Sigmoid colon (tissue), 7 donors: ENCODE results near the gene CCDC102B. TPM values are rescaled to one million over a fixed set of nuclear protein-coding genes. Genes with fewer than 3 reads are reported as not detected.

Source experiments
- DNase-seq: peaks from one replicate; pipeline ENCODE4 v3.0.0-alpha.2; 2019
- H3K27ac ChIP-seq, 4 donors: fragments of 200-600 bp; sonication (generic); one replicate each; pipeline ENCODE4 v1.5.1; 2016 to 2019; ENCODE audit warnings: mild to moderate bottlenecking in 1 of 4
- H3K27me3 ChIP-seq, 3 donors: fragments of 200-600 bp; sonication (generic); one replicate each; pipeline ENCODE4 v1.5.1; 2019; ENCODE audit warnings: mild to moderate bottlenecking in 1 of 3
- H3K36me3 ChIP-seq, 4 donors: fragments of 200-600 bp; sonication (generic); one replicate each; pipeline ENCODE4 v1.5.1; 2016 to 2019
- H3K4me1 ChIP-seq, 4 donors: fragments of 200-600 bp; sonication (generic); one replicate each; pipeline ENCODE4 v1.5.1; 2017 to 2019
- H3K4me3 ChIP-seq, 4 donors: fragments of 200-600 bp; sonication (generic); one replicate each; pipeline ENCODE4 v1.5.1; 2017 to 2019; ENCODE audit warnings: mild to moderate bottlenecking in 2 of 4, moderate library complexity in 1 of 4
- H3K9me3 ChIP-seq, 4 donors: fragments of 200-600 bp in 3 of 4; sonication (generic) in 3 of 4; one replicate each; pipeline versions ENCODE4 v1.5.1 to v1.6.1; 2013 to 2019
- CTCF ChIP-seq, 4 experiments: fragments of 450-650 bp in 3 of 4; fragments of 200-600 bp in 1 of 4; IDR thresholded peaks; one replicate each; pipeline ENCODE4 v1.5.1; 2016 to 2019; ENCODE audit warnings: antibody characterized with exemption in 4 of 4, mild to moderate bottlenecking in 3 of 4, moderate library complexity in 2 of 4
- EP300 ChIP-seq, 4 donors: sonication (generic); formaldehyde crosslinking; IDR thresholded peaks; one replicate each; pipeline ENCODE4 v1.6.1; 2017; ENCODE audit warnings: antibody characterized with exemption in 4 of 4
- POLR2A ChIP-seq, 2 donors: fragments of 450-650 bp; IDR thresholded peaks; one replicate each; pipeline ENCODE4 v1.6.1; 2016; ENCODE audit warnings: antibody characterized with exemption in 2 of 2, mild to moderate bottlenecking in 2 of 2, moderate library complexity in 2 of 2
- POLR2AphosphoS5 ChIP-seq, 4 donors: sonication (generic); formaldehyde crosslinking; IDR thresholded peaks; one replicate each; pipeline ENCODE4 v1.6.1; 2017; ENCODE audit warnings: antibody characterized with exemption in 4 of 4
- WGBS, 2 donors: extraction: QIAGEN DNeasy Blood & Tissue Kit; methylation state at CpG; one replicate each; pipeline ENCODE4 v1.1.7; 2013; 5-methylcytosine and 5-hydroxymethylcytosine counted together
- intact Hi-C: fragments of 100-400 bp; cut with DNase I; formaldehyde crosslinking; loops from one replicate; pipeline ENCODE4 v1.15.1; 2023
- polyA plus RNA-seq, 3 donors: library from polyadenylated mRNA; stranded (reverse); fragments of 200-250 nt; gene quantifications; one replicate each; pipeline ENCODE4 v1.2.3, GENCODE V29; 2013
- total RNA-seq, 4 donors: library from RNA; depleted of rRNA; stranded (reverse); fragments of >200 nt; gene quantifications; one replicate each; pipeline ENCODE4 v1.1.0, GENCODE V29; 2016
- donor health status: healthy with polysubstance abuse.
- donor health status: Bipolar disorder and iron deficiency.
- donor health status: healthy.

The CCDC102B gene
- total and polyA plus RNA-seq, 7 donors = 1.8 to 16.3 (median 6.7) TPM

GRCh38 chr18:68909579-68909978 is 111.7 kb downstream of the CCDC102B start:
- intact Hi-C loops = no loop called here
- no peak for DNase-seq
- no peaks in the 10 kb centered on the region for H3K36me3 ChIP-seq
- H3K4me1 ChIP-seq = no peaks in the 10 kb centered on the region
- no peaks in the 10 kb centered on the region for H3K9me3 ChIP-seq
- TF ChIP-seq POLR2AphosphoS5 (IDR thresholded peaks at IDR 0.05) (no peak), CTCF (IDR thresholded peaks at IDR 0.05) (no peak), POLR2A (IDR thresholded peaks at IDR 0.05) (no peak), EP300 (IDR thresholded peaks at IDR 0.05) (no peak)
- no peaks in the 10 kb centered on the region for H3K27me3 ChIP-seq
- H3K27ac ChIP-seq = no peak overlapping the region
- H3K4me3 ChIP-seq = no peak overlapping the region

GRCh38 chr18:68915061-68915460 is 117.2 kb downstream of the CCDC102B start:
- no peaks in the 10 kb centered on the region for H3K9me3 ChIP-seq
- no peak overlapping the region for H3K27ac ChIP-seq
- 85 to 92% methylated on average over 2 of the region's 2 CpGs for WGBS, 2 donors
- H3K4me1 ChIP-seq = no peaks in the 10 kb centered on the region
- no peak overlapping the region for H3K4me3 ChIP-seq
- intact Hi-C loops = no loop called here
- H3K27me3 ChIP-seq = no peaks in the 10 kb centered on the region
- TF ChIP-seq POLR2A (IDR thresholded peaks at IDR 0.05) = no peak
- TF ChIP-seq EP300 (IDR thresholded peaks at IDR 0.05) = no peak
- TF ChIP-seq CTCF (IDR thresholded peaks at IDR 0.05) = no peak
- TF ChIP-seq POLR2AphosphoS5 (IDR thresholded peaks at IDR 0.05) = no peak
- H3K36me3 ChIP-seq = no peaks in the 10 kb centered on the region
- no peak for DNase-seq

DNA sequence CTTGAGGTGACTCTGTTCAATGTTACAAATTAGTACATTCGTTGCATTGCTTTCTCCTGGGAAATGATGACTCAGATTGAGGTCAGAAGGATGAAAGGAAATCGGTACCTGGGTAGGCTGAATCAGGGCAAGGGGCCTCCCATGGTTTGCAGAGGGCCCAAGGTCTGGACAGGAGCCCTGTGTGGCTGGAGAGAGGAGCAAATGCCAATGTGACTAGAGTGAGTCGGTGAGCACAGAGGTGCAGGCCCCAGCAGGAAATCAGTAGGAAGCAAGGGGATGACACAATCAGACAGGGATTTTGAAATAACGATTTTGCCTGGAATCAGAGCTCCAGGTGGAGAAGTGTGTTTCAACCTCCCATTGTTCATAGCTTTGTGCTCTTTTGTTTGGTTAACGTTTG is 118.9 kb downstream of the CCDC102B start:
- Histone ChIP-seq H3K27ac (no peak overlapping the region), H3K27me3 (no peaks in the 10 kb centered on the region), H3K9me3 (no peaks in the 10 kb centered on the region), H3K4me3 (no peak overlapping the region), H3K36me3 (no peaks in the 10 kb centered on the region), H3K4me1 (no peaks in the 10 kb centered on the region)
- intact Hi-C loops = no loop called here
- TF ChIP-seq POLR2A (IDR thresholded peaks at IDR 0.05) (no peak), EP300 (IDR thresholded peaks at IDR 0.05) (no peak), POLR2AphosphoS5 (IDR thresholded peaks at IDR 0.05) (no peak), CTCF (IDR thresholded peaks at IDR 0.05) (no peak)
- WGBS, 2 donors = 55 to 79% methylated on average over 5 of the region's 5 CpGs
- DNase-seq = no peak

DNA sequence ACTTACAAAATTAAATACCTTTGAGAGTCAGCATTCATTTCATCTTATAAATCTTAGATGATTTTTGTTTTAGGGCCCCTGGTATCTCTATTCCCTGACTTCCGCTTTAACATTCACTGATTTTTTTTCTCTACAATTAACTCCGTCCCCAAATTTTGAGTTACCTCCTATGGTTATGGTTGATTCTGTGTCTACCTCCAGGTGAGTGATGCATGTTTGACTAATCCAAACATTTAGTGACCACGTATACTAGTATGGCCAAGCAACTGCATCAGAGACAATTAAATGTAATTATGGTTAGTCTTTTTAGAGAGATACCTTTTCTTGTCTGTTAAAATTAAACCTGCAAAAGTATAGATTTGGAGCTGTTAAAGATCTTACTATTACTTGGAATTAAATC is 120.3 kb downstream of the CCDC102B start:
- TF ChIP-seq CTCF (IDR thresholded peaks at IDR 0.05) (no peak), POLR2A (IDR thresholded peaks at IDR 0.05) (no peak)
- no peak for DNase-seq
- Histone ChIP-seq H3K9me3 (no peaks in the 10 kb centered on the region), H3K4me3 (no peak overlapping the region), H3K36me3 (no peaks in the 10 kb centered on the region), H3K4me1 (no peaks in the 10 kb centered on the region), H3K27me3 (no peaks in the 10 kb centered on the region), H3K27ac (no peak overlapping the region)
- 84 to 90% methylated on average over 3 of the region's 3 CpGs for WGBS, 2 donors
- intact Hi-C loops = no loop called here

GRCh38 chr18:68919900-68920299 is 122.0 kb downstream of the CCDC102B start:
- intact Hi-C loops = no loop called here
- 80 to 88% methylated on average over 2 of the region's 2 CpGs for WGBS, 2 donors

More at GRCh38 chr18:68919900-68920299, 122.0 kb downstream of the CCDC102B start:
- Histone ChIP-seq H3K4me1 (no peaks in the 10 kb centered on the region), H3K27me3 (no peaks in the 10 kb centered on the region), H3K36me3 (no peaks in the 10 kb centered on the region), H3K27ac (no peak overlapping the region), H3K4me3 (no peak overlapping the region), H3K9me3 (no peaks in the 10 kb centered on the region)
- no peak for DNase-seq
- TF ChIP-seq EP300 (IDR thresholded peaks at IDR 0.05) (no peak), POLR2AphosphoS5 (IDR thresholded peaks at IDR 0.05) (no peak), POLR2A (IDR thresholded peaks at IDR 0.05) (no peak), CTCF (IDR thresholded peaks at IDR 0.05) (no peak)
